ENCODE results near the gene RAB10. TPM values are rescaled to one million over a fixed set of nuclear protein-coding genes. Genes with fewer than 3 reads are reported as not detected.
A peak's percentile ranks its signal among the peaks of the same experiment; 100 is the strongest.

Gene RAB10
- total RNA-seq, 2 experiments from 2014 or later, result 13.5 to 13.8 TPM

GRCh38 chr2:26128176-26128575 is 94.3 kb downstream of the RAB10 start:
- Histone ChIP-seq H3K36me3 (ENCODE audit: insufficient read depth, low read length) (peaks cover 22% of the 10 kb centered on the region), H3K9me3 (ENCODE audit: control insufficient read depth in 1 of 2, insufficient read depth in 1 of 2, low read length in 2 of 2) (no peaks in the 10 kb centered on the region), H3K27me3 (ENCODE audit: control insufficient read depth in 1 of 2, insufficient read depth in 2 of 2, low read length in 2 of 2) (no peaks in the 10 kb centered on the region), H3K4me1 (ENCODE audit: insufficient read depth, low read length) (no peaks in the 10 kb centered on the region), H3K27ac (ENCODE audit: low read depth in 1 of 2, low read length in 2 of 2) (no peak overlapping the region), H3K4me3 (ENCODE audit: low read length) (no peak overlapping the region)
- Mint-ChIP-seq H3K4me1 (ENCODE audit: low read depth) (peaks cover 24% of the 10 kb centered on the region), H3K27ac (no peak overlapping the region), H3K4me3 (no peak overlapping the region), H3K36me3 (ENCODE audit: low read depth) (peaks cover 46% of the 10 kb centered on the region), H3K9me3 (no peaks in the 10 kb centered on the region), H3K27me3 (no peaks in the 10 kb centered on the region)
- no peak for TF ChIP-seq CTCF (IDR thresholded peaks at IDR 0.05)
- ChIA-PET CTCF (interaction anchor here (1.0 to 1.1 kb wide), 2 partner anchors 17 to 40 kb away, joined by 3 read pairs; no protein-coding TSS in a partner anchor), POLR2A (no interaction called here)
- no peak for ATAC-seq (ENCODE audit: poor library complexity)
- DNase-seq, result no peak
- intact Hi-C loops (cut with DNase I, micrococcal nuclease), result no loop called here

- Mint-ChIP-seq H3K36me3 (ENCODE audit: low read depth) (peaks cover 57% of the 10 kb centered on the region), H3K27ac (peak overlapping the region; percentile 11)
- DNase-seq, result no peak
These were observed 96.9 kb downstream of the RAB10 start for GRCh38 chr2:26130763-26131162.

DNA sequence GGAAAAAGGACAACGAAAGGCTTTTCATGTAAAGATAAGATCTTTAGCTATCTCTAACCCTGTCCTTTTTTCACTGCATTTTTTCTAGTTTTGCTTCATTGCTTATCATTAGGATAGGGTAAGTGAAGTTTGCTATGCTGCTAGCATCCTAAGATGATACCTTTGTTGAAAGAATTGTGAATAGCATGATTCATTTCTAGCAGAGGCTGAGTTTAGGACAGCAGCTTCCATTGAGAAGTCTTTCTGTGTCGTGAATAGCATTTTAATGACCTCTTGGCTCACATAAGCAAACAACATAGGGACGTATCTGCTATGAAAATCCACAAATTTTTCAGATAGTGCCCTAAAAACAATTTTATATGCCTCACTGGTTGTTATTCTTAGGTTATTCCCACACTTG is 102.6 kb downstream of the RAB10 start:
- Histone ChIP-seq H3K4me3 (ENCODE audit: low read length) (no peak overlapping the region), H3K27me3 (ENCODE audit: control insufficient read depth in 1 of 2, insufficient read depth in 2 of 2, low read length in 2 of 2) (no peaks in the 10 kb centered on the region), H3K27ac (ENCODE audit: low read depth in 1 of 2, low read length in 2 of 2) (no peak overlapping the region), H3K4me1 (ENCODE audit: insufficient read depth, low read length) (no peaks in the 10 kb centered on the region), H3K9me3 (ENCODE audit: control insufficient read depth in 1 of 2, insufficient read depth in 1 of 2, low read length in 2 of 2) (no peaks in the 10 kb centered on the region), H3K36me3 (ENCODE audit: insufficient read depth, low read length) (peaks cover 24% of the 10 kb centered on the region)
- no peaks in the 10 kb centered on the region for H3K4me1 Mint-ChIP-seq (ENCODE audit: low read depth)
- no peaks in the 10 kb centered on the region for H3K27me3 Mint-ChIP-seq
- H3K9me3 Mint-ChIP-seq, result no peaks in the 10 kb centered on the region
- H3K27ac Mint-ChIP-seq, result no peak overlapping the region
- ChIA-PET POLR2A (interaction anchor here (0.7 kb wide), 1 partner anchor 162 kb away, joined by 3 read pairs; no protein-coding TSS in a partner anchor), CTCF (interaction anchor here (0.9 kb wide), 1 partner anchor 145 kb away, joined by 3 read pairs; no protein-coding TSS in a partner anchor)
- DNase-seq (no peak), ATAC-seq (ENCODE audit: poor library complexity) (no peak)
- peaks cover 40% of the 10 kb centered on the region for H3K36me3 Mint-ChIP-seq (ENCODE audit: low read depth)
- intact Hi-C loops (cut with DNase I, micrococcal nuclease), result loop anchor here in 1 of 2 experiments (10.0 kb wide), 1 partner anchor 712 kb away; no protein-coding TSS in a partner anchor
- no peak overlapping the region for H3K4me3 Mint-ChIP-seq
- TF ChIP-seq CTCF (IDR thresholded peaks at IDR 0.05), result no peak

More at GRCh38 chr2:26130763-26131162, 96.9 kb downstream of the RAB10 start:
- Histone ChIP-seq H3K27me3 (ENCODE audit: control insufficient read depth in 1 of 2, insufficient read depth in 2 of 2, low read length in 2 of 2) (no peaks in the 10 kb centered on the region), H3K36me3 (ENCODE audit: insufficient read depth, low read length) (peaks cover 43% of the 10 kb centered on the region), H3K27ac (ENCODE audit: low read depth in 1 of 2, low read length in 2 of 2) (no peak overlapping the region), H3K9me3 (ENCODE audit: control insufficient read depth in 1 of 2, insufficient read depth in 1 of 2, low read length in 2 of 2) (no peaks in the 10 kb centered on the region), H3K4me3 (ENCODE audit: low read length) (no peak overlapping the region), H3K4me1 (ENCODE audit: insufficient read depth, low read length) (no peaks in the 10 kb centered on the region)
- no peak for TF ChIP-seq CTCF (IDR thresholded peaks at IDR 0.05)
- ChIA-PET CTCF (interaction anchor here (0.7 to 1.5 kb wide), 2 partner anchors 24 to 54 kb away, joined by 3 to 4 read pairs; no protein-coding TSS in a partner anchor), POLR2A (no interaction called here)
- ATAC-seq (ENCODE audit: poor library complexity), result no peak
- Mint-ChIP-seq H3K4me1 (ENCODE audit: low read depth) (peaks cover 10% of the 10 kb centered on the region), H3K4me3 (no peak overlapping the region), H3K27me3 (no peaks in the 10 kb centered on the region), H3K9me3 (no peaks in the 10 kb centered on the region)
- intact Hi-C loops (cut with DNase I, micrococcal nuclease), result loop anchor here in 1 of 2 experiments (10.0 kb wide), 1 partner anchor 706 kb away; no protein-coding TSS in a partner anchor
